ENCODE results near the gene ZNF423.

The ZNF423 gene

GRCh38 chr16:49460786-49461470 is 395.0 kb downstream of the ZNF423 start:
- no peak overlapping the region for H3K27ac ChIP-seq
- DNase-seq (ENCODE audit: low read depth, low spot score) = no peak

DNA sequence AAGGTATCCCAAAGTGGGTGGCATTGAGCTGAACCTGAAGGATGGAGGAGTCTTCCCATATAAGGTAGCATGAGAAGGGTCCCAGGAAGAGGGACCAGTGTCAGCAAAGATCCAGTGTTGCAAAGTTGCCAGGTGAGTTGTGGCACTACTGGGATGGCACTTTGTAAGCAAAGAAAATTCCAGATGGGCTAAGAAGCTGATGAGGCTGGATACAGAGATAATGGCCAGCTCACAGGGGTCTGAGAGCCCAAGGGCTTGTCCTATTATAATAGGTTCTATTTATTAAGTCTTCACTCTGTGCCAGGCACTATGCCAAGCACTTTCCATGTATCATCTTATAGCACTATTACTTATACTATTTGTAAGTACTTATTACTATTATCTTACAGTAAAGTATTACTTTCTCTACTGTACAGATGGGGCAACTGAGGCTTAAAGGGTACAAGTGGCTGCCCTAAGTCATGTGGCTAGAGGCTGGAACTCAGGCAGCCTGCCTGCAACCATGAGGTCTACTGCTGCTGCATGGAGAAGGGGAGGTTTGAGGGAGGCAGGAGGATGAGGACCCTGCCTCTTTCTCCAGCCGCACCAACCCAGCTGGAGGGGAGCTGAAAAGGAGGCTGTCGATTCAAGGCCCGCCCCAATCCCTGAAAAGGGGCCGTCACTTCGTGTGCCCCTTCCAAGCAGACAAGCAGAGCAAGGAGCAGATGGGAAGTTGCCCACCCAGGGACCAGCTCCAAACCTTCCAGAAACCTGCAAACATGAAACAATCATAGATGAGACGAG is 395.8 kb downstream of the ZNF423 start:
- no peak for DNase-seq (ENCODE audit: low read depth, low spot score)

DNA sequence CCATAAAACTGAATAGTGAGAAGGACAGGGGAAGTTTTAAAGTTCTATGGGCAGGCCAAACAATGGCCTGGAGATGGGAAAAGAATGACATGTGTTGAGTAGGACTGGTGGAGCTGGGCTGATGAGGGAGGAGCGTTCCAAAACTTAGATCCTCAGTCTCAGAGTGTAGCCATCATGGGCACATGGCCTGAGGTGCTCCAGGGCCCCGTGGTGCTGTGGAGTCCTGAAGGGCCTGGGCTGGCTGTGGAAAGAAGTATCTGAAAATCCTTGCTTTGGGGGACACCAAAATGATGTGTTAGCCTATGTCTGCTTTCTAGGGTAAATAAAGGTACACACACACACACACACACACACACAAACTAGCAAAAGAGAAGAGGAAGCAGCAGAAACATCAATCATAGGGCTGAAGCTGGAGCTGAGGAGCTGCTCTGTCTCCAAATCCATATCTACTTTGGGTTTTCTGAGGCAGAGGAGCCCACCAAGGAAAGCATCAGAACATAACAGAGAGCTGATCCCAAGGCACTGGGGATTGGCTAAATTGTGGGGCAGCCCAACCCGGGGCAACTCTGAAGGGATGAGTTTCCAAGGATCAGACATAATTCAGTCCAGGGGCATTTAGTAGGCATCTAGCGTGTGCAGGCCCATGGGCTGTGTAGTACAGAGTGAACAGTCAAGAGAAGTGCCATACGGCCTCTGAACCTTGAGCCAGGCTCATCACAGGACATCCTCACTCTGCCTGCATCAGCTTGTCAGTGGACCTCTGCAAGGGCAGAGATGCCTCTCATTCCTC is 397.1 kb downstream of the ZNF423 start:
- no peak overlapping the region for H3K27ac ChIP-seq
- no peak for DNase-seq (ENCODE audit: low read depth, low spot score)

More for the DNA sequence above, 395.8 kb downstream of the ZNF423 start:
- H3K27ac ChIP-seq = no peak overlapping the region

DNA sequence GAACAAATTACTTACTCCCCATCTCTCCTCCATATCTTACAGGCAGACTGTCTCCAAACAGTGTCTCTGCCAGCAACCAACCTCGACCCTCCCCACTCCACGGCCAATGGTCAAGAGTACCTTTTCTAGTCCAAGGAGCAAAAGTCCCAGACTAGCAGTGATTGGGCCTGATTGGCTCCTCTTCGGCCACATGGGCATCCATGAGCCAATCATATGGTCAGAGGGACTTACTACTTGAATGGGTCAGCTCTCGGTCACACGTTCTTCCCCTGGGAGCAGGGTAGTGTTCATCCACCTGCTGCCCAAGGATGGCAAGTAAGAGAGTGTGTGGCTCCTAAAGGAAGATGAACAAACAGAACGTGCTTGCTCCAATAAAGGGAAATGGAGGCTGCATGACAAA is 397.7 kb downstream of the ZNF423 start:
- no peak overlapping the region for H3K27ac ChIP-seq
- DNase-seq (ENCODE audit: low read depth, low spot score) = no peak

DNA sequence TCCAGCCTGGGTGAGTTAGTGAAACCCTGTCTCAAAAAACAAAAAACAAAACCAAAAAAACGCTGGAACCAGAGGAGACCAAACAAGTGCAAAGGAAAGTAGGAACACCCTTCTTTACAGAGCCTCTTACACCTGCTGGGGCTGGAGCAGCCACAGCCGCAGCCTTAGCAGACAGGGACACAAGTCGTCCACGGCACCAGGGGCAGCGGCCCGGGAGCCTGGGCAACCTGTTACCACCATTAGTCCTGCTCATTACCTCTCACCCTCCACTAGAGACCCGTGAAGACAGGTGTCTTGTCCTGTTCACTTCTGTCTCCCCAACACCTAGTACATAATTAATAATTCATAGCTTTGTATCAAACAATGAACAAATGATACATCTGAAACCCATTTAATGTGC is 398.7 kb downstream of the ZNF423 start:
- H3K27ac ChIP-seq = no peak overlapping the region
- no peak for DNase-seq (ENCODE audit: low read depth, low spot score)

DNA sequence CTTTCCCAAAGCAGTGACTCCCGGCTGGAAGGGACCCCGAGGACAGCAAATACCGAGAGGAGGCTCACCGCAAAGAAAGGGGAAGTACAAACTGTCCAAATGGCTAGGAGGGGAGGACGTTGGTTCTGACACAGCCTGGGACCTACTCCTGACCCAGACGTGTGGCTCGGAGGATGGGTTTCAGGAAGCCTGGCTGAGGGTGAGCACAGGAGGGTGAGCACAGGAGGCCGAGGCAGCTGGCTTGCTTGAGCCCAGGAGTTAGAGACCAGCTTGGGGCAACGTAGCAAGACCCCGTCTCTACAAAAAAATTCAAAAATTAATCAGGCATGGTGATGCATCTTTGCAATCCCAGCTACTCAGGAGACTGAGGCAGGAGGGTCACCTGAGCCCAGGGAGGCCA is 399.1 kb downstream of the ZNF423 start:
- no peak overlapping the region for H3K27ac ChIP-seq
- DNase-seq (ENCODE audit: low read depth, low spot score) = no peak

DNA sequence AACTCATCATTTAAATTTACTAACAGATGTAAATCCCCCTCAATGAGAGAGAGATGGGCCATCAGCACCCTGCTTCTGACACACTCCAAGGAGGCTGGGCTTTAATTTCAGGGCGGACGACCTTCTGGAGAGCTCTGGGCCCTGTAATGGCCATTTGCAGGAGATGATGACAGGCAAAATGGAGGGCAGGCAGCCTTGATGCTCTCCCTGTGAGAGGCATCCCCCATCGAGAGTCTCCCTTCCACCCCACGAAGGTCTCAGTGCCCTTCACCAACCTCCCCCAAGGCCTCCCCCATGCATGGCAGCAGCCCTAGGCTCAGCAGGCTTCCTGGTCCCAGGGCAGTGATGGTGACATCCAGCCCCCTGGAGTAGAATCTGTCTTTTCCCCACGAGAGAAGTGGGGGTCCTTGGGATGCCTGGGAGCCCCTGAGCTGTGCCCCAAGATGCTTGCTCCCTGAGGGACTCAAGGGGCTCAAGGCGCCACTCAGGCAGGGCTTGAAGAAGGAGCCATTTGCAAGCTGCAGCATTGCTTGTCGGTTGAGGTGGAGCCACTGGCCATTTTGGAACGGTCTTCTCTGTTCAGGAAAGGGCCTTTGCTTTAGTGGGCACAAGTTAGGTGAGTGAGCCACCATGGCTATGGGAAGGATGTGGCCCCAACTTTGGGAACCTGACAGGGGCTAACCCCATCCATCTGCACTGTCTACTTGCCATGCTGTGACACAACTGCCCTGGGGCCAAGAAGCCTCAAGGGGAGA is 399.7 kb downstream of the ZNF423 start:
- no peak overlapping the region for H3K27ac ChIP-seq
- no peak for DNase-seq (ENCODE audit: low read depth, low spot score)

- H3K27ac ChIP-seq = no peak overlapping the region
- no peak for DNase-seq (ENCODE audit: low read depth, low spot score)
These were observed 400.5 kb downstream of the ZNF423 start for GRCh38 chr16:49455181-49455990.

- no peak overlapping the region for H3K27ac ChIP-seq
- DNase-seq (ENCODE audit: low read depth, low spot score) = no peak
These were observed 401.3 kb downstream of the ZNF423 start for GRCh38 chr16:49454426-49455180.

DNA sequence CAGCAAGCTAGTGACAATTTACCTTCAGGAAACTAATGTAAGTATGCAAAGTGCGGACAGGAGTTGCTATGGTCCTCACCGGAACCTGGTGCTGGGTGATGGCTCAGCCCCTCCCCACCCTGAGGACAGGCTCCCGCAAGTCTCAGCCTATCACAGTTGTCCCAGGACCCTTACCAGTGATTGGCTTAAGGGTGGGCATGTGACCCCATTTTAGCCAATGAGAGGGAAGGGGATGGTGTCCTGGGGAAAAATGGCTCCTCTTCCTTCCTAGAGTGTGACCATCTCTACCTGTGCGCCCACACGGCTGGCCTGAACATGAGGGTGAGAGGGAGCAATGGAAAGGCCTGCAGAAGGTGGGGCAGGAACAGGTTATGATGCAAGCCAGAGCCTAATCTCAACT is 401.9 kb downstream of the ZNF423 start:
- no peak overlapping the region for H3K27ac ChIP-seq
- no peak for DNase-seq (ENCODE audit: low read depth, low spot score)

DNA sequence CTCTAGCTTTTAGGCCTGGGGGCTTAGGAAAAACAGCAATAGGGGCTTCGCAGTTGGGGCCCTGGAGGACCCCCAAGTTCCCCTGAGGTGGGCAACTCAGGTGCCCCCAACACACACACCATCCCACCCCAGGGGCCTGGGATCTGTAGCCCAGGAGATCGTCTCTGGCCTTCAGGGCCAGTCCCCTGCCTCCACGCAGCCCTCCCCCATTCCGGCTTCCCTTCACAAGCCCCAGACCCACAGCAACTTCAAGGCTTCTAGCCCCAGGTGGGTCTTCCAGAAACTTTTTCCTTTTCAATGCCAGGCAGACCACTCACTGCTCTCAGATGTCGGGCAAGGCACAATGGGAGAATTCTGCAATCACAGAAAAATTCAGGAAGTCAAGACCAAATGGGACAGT is 402.9 kb downstream of the ZNF423 start:
- DNase-seq (ENCODE audit: low read depth, low spot score) = no peak
- no peak overlapping the region for H3K27ac ChIP-seq

DNA sequence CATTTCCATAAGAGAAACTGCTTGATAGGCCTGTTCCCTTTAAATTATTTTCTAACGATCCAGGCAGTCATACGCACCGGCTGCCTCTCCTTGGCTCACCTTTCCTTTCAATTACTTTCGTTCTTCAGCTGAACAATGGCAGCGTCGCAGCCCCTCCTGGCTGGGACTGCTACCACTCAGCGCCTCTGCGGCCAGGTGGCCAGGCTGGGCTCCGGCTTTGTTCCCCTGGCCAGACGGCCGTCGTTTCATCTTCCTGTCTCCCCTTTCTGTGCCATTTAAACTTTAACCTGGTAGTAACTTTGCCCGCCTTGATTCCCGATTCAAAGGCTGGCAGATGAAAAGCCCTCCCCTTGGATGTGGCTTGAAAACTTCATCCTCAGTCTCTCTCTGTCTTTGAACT is 403.3 kb downstream of the ZNF423 start:
- no peak for DNase-seq (ENCODE audit: low read depth, low spot score)

GRCh38 chr16:49452108-49452507 is 403.8 kb downstream of the ZNF423 start:
- DNase-seq (ENCODE audit: low read depth, low spot score) = no peak
- H3K27ac ChIP-seq = no peak overlapping the region

More for the DNA sequence above, 403.3 kb downstream of the ZNF423 start:
- no peak overlapping the region for H3K27ac ChIP-seq

DNA sequence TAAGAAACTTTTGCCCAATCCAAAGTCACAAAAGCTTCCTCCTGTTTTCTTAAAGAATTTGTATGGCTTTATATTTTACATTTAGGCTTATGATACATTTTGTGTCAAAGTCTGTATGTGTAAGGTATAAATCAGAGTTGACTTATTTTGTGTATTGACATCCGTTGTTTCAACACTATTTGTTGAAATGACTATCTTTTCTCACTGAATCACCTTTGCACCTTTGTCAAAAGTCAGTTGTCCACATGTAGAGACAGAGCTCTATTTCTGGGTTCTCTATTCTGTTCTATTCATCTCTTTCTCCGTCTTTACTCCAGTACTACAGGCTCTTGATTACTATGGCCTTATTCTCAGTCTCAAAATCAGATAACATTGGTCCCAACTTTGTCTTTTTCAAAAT is 409.1 kb downstream of the ZNF423 start:
- H3K27ac ChIP-seq = no peak overlapping the region
- no peak for DNase-seq (ENCODE audit: low read depth, low spot score)

DNA sequence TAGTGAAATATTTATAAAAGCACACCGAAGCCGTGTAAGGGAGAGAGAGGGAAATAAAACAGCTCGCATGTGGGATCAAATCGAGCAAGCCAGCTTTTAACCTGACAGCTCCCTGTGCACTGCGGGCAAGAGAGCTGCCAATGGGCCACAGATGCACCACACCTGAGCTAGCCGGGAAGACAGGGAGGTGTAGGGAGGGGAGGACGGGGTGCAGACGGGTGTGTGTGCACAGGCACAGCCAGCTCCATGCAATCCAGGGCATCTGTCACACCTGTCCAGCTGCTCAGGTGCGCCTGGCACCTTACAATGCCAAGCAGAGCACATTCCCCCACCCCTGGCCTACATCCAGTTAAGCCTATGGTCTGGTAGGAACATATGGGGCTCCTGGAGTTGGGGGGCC is 412.3 kb downstream of the ZNF423 start:
- no peak for DNase-seq (ENCODE audit: low read depth, low spot score)
- no peak overlapping the region for H3K27ac ChIP-seq

- H3K27ac ChIP-seq = no peak overlapping the region
These were observed 413.1 kb downstream of the ZNF423 start for GRCh38 chr16:49442805-49443204.

DNA sequence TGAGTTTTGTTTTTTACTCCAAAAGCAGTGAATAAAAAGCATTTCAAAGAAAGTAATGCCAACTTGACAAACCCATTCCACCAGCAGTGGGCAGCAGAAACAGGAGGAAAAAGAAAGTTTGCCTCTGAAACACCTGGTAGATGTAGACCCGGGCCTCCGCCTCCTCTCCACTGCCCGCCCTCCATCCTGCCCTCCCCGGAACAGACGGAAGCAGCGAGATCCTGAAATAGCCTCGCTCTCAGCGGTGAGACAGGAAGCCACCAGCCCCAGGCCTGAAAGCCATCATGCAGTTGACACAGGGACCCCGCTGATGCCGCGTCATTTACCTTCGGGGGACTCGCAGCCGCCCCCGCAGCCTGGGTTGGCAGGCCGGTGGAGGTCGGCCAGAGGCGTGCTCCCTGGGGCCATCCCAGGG is 414.5 kb downstream of the ZNF423 start:
- H3K27ac ChIP-seq = no peak overlapping the region
- no peak for DNase-seq (ENCODE audit: low read depth, low spot score)

More at GRCh38 chr16:49442805-49443204, 413.1 kb downstream of the ZNF423 start:
- no peak for DNase-seq (ENCODE audit: low read depth, low spot score)

DNA sequence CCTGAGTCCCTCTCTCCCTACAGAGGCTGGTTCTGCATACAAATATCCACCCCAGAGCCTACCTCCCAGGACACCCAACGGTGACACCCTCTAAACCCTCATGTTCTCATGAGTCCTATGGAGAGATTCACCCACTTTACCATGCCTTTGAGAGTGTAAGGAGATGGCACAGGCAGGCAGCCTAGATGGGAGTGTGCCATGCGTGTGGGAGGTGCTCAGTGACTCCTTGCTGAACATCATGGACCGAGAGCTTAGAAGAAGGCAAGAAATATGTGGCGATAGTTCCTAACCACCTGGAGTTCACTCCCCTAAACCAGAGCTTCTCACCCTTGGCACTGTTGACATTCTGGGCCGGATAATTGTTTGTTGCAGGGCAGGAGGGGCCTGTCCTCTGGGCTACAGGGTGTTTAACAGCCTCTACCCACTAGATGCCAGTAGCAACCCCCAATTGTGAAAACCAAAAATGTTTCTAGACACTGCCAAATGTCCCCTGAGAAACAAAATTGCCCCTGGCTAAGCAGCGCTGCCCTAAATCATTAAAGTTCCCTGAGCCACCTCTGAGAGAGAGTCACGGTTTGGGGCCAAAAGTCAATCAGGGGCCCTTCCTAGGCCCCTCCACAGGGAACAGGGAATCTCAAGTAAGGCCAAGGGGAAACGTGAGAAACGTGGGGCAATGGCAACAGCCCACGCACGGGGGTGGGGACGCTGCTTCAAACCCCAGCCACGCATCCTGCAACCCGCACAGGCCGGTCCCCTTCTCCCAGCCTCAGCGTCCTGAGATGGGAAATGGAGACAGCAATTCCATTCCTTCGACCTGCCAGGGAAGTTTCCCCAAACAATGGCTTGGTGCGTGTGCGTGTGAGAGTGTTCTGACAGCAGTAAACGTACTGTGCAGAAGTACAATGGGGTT is 415.5 kb downstream of the ZNF423 start:
- no peak overlapping the region for H3K27ac ChIP-seq
- no peak for DNase-seq (ENCODE audit: low read depth, low spot score)

Data from epithelial cell of prostate (primary cell).